ENCODE data around the gene RETREG1.

DNA sequence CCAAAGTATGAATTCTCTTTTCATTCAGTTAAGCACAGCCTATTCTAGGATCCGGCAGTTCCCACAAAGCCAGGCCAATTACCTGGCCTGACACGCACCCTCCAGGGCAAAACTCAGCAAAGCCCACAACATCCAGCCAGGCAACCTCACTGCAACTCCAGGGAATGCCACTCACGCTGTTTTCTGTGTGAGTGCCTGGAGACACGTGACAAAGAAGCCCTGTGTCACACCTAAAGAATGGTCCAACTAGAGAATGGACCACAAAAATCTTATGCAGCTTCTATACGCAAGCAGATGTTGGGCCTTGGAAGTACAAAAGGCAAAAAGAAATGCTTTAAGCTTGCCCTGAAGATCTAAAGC lies 20.2 kb downstream of the RETREG1 start:
- TF ChIP-seq CTCF (IDR thresholded peaks at IDR 0.05) (no peak), POLR2A (IDR thresholded peaks at IDR 0.05) (no peak)

Measured in testis (tissue), 2 donors.